ENCODE measurements around the gene GGTLC2.
"Not testable (repeated sequence)": the region's sequence is repeated elsewhere in the genome, so short reads cannot be mapped to it uniquely, and the experiment has no call there.

The GGTLC2 gene

DNA sequence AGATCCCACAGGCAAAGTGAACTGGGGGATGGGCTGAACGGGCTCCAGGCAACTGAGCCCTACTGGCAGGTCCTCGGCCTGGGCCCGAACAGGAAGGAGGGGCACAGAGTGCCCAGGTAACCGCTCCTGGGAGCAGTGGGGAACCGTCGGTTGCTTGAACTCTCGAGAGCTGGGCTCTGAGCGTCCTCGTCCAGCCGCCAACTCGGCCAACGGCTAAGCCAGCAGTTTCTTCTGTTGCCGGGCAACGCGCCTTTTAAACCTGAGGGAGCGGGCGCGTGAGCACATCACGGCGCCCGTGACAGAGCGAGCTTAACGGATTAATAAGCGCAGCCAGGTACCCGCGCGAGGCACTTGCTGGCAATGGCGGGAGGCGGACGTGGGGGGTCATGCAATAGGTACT is at the start of gene GGTLC2:
Gene GGTLC2, plus strand, starts transcription at position 301 of the 400 bp plus-strand sequence. CDS start 1,732 bp downstream, outside the sequence.
- not testable (repeated sequence) for DNase-seq (ENCODE audit: low read depth in 2 of 2)

GRCh38 chr22:22595001-22595835 is 49.2 kb upstream of the GGTLC2 start:
- DNase-seq (ENCODE audit: low read depth in 2 of 2) = no peak

DNA sequence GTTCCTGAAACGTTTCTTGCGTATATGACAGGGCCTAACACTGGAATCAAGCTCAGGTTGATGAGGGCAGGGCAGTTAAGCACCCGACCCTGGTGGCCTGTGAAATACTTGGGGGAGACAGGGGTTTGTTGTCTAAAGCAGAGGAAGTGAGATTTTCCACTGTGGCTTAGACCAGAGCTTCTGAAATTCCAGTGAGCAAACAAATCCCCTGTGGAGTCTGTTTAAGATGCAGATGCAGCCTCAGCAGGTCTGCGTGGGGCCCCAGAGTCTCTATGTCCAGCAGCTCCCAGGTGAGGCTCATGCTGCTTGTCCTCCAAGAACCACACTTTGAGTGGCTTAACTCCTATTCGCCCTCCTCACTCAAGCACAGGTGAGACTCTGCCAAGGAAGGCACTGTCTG is 46.3 kb upstream of the GGTLC2 start:
- no peak for DNase-seq (ENCODE audit: low read depth in 2 of 2)

- DNase-seq (ENCODE audit: low read depth in 2 of 2) = no peak
Observed at GRCh38 chr22:22599248-22599647, 45.2 kb upstream of the GGTLC2 start.

DNA sequence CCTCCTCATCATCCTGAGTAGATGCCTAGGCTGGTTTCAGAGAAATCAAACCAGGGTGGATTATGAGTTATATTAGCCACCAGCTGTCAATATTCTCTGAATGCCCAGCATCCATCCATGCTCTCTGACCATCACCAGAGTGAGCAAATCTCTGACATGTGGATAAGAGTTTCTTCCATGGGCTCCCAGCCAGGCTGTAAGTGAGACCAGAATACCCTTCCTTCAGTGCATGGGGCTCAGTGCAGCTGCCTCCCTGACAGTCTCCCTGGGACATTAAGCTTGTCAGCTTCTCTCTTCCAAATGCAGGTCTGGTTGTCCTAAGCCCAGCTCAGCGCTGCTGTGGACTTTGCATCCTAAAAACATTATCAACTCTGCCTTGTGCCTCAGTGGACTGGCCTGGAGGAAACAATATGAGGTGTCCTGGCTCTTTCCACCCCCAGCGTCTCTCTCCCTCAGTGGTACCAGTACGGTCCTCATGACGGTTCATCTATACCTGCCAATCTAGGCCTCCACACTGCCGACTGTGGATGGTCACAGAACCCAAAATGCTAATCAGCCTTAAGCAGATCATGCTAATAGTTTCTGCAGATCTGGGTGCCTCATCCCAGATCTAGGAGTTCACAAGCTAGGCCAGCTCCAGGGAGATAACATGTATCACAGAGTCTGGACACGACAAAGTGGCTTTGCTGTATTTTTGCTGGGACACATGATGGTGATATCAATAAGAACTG is 43.7 kb upstream of the GGTLC2 start:
- no peak for DNase-seq (ENCODE audit: low read depth in 2 of 2)

DNA sequence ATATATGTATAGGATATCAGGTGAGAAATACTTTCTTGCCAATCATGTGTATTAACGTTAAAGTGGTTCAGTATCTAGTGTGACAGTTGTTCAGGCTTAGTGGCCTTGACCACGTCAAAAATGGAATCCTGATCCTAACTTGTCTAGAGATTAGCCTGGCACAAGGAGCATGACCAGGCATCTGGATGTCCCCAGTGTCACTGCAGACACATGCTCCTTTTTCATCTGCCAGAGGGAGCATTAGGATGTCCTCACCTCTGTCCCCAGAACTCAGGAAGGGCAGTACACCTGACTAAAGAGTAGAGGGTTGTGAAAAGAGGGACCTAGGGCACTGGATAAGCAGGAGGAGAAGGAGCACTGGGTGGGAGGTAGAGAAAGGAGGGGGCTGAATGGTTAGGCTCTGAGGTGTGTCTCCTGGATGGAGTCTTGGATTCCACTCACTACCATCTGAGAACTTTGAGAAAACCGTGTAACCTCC is 40.9 kb upstream of the GGTLC2 start:
- DNase-seq (ENCODE audit: low read depth in 2 of 2) = no peak

- no peak for DNase-seq (ENCODE audit: low read depth in 2 of 2)
Observed at GRCh38 chr22:22604326-22605073, 39.9 kb upstream of the GGTLC2 start.

DNA sequence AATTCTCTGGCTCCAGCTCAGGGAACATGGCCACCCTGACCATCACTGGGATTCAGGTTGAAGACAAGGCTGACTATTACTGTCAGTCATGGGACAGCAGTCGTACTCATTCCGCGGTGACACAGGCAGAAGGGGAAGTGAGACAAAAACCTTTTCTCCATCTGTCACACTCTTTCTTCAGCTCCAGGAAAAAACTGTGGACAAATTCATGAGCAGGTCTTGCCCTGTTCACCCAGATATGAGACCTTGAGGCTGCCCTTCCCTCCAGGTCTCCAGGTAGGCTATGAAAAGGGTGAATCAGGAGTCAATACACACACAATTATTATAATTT is 39.4 kb upstream of the GGTLC2 start:
- no peak for DNase-seq (ENCODE audit: low read depth in 2 of 2)

DNA sequence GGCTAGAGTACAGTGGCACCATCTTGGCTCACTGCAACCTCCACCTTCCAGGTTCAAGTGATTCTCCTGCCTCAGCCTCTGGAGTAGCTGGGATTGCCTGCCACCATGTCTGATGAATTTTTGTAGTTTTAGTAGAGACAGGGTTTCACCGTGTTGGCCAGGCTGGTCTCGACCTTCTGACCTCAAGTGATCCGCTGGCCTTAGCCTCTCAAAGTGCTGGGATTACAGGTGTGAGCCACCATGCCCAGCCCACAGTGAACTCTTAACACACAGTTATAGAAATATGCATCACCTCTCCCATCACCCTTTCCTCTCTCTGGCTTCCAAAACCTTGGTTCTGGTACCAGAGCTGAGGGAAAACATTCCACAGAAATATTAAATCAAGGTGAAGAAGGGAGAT is 36.4 kb upstream of the GGTLC2 start:
- DNase-seq (ENCODE audit: low read depth in 2 of 2) = not testable (repeated sequence)

DNA sequence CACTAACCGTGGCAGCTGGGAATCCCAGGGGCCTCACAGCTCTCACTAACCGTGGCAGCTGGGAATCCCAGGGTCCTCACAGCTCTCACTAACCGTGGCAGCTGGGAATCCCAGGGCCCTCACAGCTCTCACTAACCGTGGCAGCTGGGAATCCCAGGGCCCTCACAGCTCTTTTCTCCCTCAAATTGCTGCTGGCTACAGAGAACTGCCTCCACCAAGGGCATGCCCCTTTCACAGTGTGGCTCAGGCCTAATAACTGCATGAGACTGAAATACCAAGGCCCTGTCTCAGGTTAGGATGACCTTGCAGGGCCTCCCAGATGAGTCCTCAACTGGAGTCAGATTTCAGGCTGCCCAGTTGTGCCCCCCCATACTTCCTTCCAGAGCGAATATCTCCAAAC is 35.1 kb upstream of the GGTLC2 start:
- DNase-seq (ENCODE audit: low read depth in 2 of 2) = no peak

DNA sequence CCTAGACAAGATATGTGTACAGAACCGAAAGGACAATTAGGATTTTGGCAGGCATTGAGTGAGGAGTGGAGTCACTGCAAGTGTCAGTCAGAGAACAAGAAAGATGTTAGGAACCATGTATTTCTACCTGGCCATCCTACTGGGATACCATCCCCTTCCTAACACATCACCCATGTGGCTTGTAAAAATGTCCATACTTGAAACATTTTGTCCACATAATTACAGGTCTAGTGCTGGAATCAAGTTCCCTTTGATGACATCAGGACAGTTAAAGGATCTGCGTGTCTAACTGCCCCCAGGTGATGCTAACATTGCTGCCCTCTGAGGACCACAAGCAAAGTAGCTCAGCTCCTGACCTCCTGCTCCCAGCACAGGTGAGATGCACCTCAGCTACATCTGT is 31.9 kb upstream of the GGTLC2 start:
- no peak for DNase-seq (ENCODE audit: low read depth in 2 of 2)

GRCh38 chr22:22614065-22614464 is 30.3 kb upstream of the GGTLC2 start:
- DNase-seq (ENCODE audit: low read depth in 2 of 2) = no peak

- DNase-seq (ENCODE audit: low read depth in 2 of 2) = no peak
Observed at GRCh38 chr22:22616636-22617035, 27.8 kb upstream of the GGTLC2 start.

DNA sequence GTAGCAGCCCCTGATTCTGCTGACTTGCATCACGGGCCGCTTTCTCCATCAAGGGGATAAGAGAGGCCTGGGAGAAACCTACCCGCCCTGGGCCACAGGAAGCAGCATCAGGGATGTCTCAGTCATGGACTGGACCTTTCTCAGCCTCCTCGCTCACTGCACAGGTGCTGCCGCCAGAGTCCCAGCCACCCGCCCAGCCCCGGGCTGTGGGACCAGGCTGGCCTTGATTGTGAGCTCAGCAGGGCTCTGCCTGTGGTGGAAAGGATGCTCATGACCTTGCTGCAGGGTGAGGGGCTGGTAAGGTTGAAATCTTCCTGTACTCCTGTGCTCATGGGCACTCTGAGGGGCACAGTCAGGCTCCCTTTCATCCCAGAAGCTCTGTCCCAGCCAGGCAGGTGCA is 26.0 kb upstream of the GGTLC2 start:
- no peak for DNase-seq (ENCODE audit: low read depth in 2 of 2)

DNA sequence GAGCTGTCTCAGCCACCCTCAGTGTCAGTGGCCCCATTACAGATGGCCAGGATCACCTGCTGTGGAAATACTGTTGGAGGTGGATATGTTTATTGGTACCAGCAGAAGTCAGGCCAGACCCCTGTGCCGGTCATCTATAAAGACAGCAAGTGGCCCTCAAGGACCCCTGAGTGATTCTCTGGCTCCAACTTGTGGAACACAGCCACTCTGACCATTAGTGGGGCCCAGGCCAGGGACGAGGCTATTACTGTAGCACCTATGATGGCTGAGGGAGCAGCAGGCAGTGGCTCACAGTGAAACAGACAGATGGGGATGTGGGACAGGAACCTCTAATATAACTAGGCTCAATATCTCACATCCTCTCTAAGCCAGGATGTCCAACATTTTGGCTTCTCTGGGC is 25.5 kb upstream of the GGTLC2 start:
- DNase-seq (ENCODE audit: low read depth in 2 of 2) = no peak

DNA sequence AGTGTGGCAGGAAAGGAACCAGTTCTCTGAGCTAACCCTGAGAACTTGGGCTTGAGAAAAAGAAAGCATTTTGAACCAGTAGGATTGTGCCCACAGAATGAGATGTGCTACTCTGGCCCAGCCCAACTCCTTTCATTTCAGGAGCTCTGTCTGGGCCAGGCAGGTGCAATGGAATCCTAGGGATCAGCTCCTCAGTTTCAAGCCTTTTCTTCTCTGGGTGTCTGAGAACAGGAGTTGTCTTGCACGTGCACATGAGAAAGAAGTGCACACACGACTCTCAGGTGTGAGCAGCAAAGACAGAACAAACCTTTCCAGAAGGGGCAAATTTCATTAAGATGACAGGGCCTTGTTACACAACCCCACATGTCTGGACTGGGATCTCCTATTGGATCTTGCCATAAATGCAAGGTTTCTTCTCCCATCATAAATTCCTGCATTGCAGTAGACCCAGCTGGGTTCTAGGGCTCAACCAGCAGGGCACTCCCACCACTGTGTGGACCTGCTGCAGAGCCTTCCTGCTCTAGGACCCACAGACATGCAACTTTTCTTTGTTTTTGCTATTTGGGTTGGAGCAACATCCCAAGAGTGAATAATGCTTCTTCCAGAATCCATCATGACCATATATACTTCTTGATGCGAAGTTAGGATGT is 24.5 kb upstream of the GGTLC2 start:
- DNase-seq (ENCODE audit: low read depth in 2 of 2) = no peak

DNA sequence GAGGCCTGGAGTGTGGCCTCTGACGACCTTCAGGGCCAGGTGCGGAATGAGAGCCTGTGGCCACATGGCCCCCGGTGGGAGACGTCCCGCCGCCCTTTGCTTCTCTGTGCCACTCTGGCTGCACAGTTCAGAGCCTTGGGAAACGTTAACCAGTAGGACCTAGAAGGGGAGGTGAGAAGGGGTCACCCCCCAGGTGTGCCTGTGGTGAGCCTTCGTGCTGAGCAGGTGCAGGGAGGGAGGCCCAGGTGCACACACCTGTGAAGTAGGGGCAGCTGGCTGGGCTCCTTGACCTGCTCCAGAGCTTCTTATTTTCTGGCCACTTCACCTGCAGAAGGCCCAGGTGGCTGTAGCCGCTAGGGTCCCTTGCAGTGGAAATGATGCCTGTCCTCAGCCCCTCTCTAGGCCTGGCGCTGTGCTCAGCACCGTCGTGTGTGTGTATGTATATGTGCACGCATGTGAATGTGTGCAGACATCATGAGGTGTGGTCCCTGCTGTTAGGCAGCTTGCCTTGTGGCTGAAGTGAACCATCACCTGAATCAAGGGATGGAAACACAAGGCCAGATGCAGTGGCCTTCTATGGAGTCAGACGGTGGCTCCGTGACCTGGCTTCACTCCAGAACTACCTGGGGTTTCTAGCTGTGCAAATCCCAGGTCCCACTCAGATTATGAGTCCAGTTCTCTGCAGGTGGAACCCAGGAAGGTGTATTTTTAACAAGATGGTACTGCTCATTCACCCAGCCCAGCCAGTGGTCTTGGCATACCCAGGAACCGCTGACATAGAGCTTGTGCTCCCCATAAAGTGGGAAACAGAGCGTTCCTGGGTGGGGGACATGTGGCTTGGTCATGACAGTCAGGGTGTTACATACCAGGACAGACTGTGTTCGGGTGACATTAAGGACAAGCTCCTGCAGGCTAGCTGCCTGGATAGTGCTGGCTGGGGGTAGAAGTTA is 15.6 kb upstream of the GGTLC2 start:
- not testable (repeated sequence) for DNase-seq (ENCODE audit: low read depth in 2 of 2)

GRCh38 chr22:22631223-22631652 is 13.2 kb upstream of the GGTLC2 start:
- not testable (repeated sequence) for DNase-seq (ENCODE audit: low read depth in 2 of 2)

DNA sequence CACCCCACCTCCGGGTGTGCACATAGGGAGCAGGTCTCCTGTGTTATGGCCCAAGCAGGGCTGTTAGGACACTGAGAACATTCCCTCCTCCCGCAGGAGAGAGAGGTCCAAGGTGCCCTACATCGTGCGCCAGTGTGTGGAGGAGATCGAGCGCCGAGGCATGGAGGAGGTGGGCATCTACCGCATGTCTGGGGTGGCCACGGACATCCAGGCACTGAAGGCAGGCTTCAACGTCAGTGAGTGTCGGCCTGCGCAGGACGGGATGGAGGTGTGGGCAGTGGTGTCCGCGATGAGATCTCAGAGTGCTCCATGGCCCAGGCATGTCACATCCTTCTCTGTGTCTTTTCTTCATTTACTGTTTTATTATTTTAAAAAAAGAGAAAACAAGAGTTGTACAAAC is 12.2 kb upstream of the GGTLC2 start:
- not testable (repeated sequence) for DNase-seq (ENCODE audit: low read depth in 2 of 2)

DNA sequence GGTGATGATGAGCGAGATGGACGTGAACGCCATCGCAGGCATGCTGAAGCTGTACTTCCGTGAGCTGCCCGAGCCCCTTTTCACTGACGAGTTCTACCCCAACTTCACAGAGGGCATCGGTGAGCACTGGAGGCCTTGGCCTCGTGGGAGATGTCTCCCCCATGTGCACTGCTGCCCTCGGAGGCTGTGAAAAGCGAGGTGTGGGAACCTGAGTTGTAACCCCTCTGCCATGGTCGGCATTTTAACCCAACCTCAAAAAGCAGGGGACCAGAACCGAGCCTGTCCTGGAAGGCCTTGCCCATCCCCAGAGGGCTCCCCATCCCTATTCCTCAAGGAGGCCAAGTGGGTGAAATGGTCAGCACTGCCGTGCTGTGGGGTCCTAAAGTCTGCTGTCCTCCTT is 10.9 kb upstream of the GGTLC2 start:
- not testable (repeated sequence) for DNase-seq (ENCODE audit: low read depth in 2 of 2)

- not testable (repeated sequence) for DNase-seq (ENCODE audit: low read depth in 2 of 2)
Observed at GRCh38 chr22:22636260-22636659, 8.2 kb upstream of the GGTLC2 start.

Data from stimulated activated CD8-positive, alpha-beta memory T cell treated with anti-CD3 and anti-CD28 coated beads, Interleukin-2, amount 100 ng/mL, for 1 hour (primary cell).